HepG2 (cell line): Measurements from ENCODE around the gene SSTR5. TPM values are rescaled to one million over a fixed set of nuclear protein-coding genes. Genes with fewer than 3 reads are reported as not detected.

ENCODE experiments used
- AGO2 ChIP-seq: fragments of 200-400 bp; formaldehyde crosslinking; optimal IDR thresholded peaks from 2 replicates; pipeline ENCODE3; 2017; ENCODE audit warnings: mild to moderate bottlenecking, low read depth, low read length, moderate library complexity
- ATF1 ChIP-seq: IDR thresholded peaks from 2 replicates; pipeline ENCODE4 v1.6.1; 2016; ENCODE audit warnings: mild to moderate bottlenecking, control low read depth
- ELF3 ChIP-seq: IDR thresholded peaks from 2 replicates; pipeline ENCODE4 v1.6.1; 2016; ENCODE audit warnings: missing genetic modification reagents, missing compliant biosample characterization
- GLI4 ChIP-seq: sonication (generic); formaldehyde crosslinking; IDR thresholded peaks from 2 replicates; pipeline ENCODE4 v1.5.1; 2020; ENCODE audit warnings: missing genetic modification reagents, mild to moderate bottlenecking, moderate library complexity, borderline replicate concordance
- GPN1 ChIP-seq: sonication (generic); formaldehyde crosslinking; IDR thresholded peaks from 2 replicates; pipeline ENCODE4 v1.5.1; 2020; ENCODE audit warnings: missing genetic modification reagents, borderline replicate concordance
- KLF11 ChIP-seq: IDR thresholded peaks from 2 replicates; pipeline ENCODE4 v1.6.1; 2016; ENCODE audit warnings: missing compliant biosample characterization
- KLF16 ChIP-seq, 2 experiments: sonication (generic) in 1 of 2; formaldehyde crosslinking in 1 of 2; IDR thresholded peaks; 2 replicates each; pipeline versions ENCODE4 v1.6.1 to v1.8.0; 2016 to 2023; ENCODE audit warnings: missing genetic modification reagents in 2 of 2, missing compliant biosample characterization in 1 of 2
- MLLT10 ChIP-seq: sonication (generic); formaldehyde crosslinking; IDR thresholded peaks from 2 replicates; pipeline ENCODE4 v1.4.0; 2020; ENCODE audit warnings: missing genetic modification reagents
- NR2F1 ChIP-seq, 2 experiments: fragments of 450-650 bp in 1 of 2; formaldehyde crosslinking in 1 of 2; IDR thresholded peaks; 2 replicates each; pipeline versions ENCODE4 v1.5.0 to v1.6.1; 2016 to 2020; ENCODE audit warnings: mild to moderate bottlenecking in 1 of 2, missing compliant biosample characterization in 1 of 2, missing genetic modification reagents in 1 of 2, moderate library complexity in 1 of 2
- RERE ChIP-seq: IDR thresholded peaks from 2 replicates; pipeline ENCODE4 v1.6.1; 2016; ENCODE audit warnings: low read depth, missing genetic modification reagents, missing compliant biosample characterization
- SP1 ChIP-seq, 2 experiments: fragments of 450-650 bp in 1 of 2; sonication (generic) in 1 of 2; formaldehyde crosslinking in 1 of 2; IDR thresholded peaks; 2 replicates each; pipeline versions ENCODE4 v1.4.0 to v1.6.1; 2016 to 2020; ENCODE audit warnings: missing genetic modification reagents in 1 of 2
- ZNF430 ChIP-seq: sonication (generic); formaldehyde crosslinking; IDR thresholded peaks from 2 replicates; pipeline ENCODE4 v1.9.0; 2021; ENCODE audit warnings: mild to moderate bottlenecking, missing genetic modification reagents
- polyA plus RNA-seq, 8 experiments: library from polyadenylated mRNA; depleted of rRNA in 3 of 8; stranded (reverse) in 7 of 8; unstranded in 1 of 8; fragments of >200 nt; fragmentation: Illumina TruSeq in 4 of 8; extraction: Trizol in 4 of 8; gene quantifications; 2 replicates each; pipeline versions ENCODE4 v1.2.1 to v1.2.3, GENCODE V29; 2011 to 2016; ENCODE audit warnings: low read depth in 4 of 8, missing spikeins in 1 of 8, mixed read lengths in 1 of 8; ENCODE audit not compliant: insufficient read depth in 1 of 8
- total RNA-seq, 5 experiments: library from RNA; depleted of rRNA; stranded (reverse); fragments of >200 nt; fragmentation: Illumina TruSeq; extraction: Trizol; gene quantifications; 2 replicates each; pipeline ENCODE4 v1.2.3, GENCODE V29; 2016; ENCODE audit warnings: low read depth in 1 of 5
- TF ChIP-seq, protein P1 (sequence below): sonication (generic); formaldehyde crosslinking; IDR thresholded peaks from 2 replicates; pipeline ENCODE4 v1.4.0; 2020; ENCODE audit warnings: missing genetic modification reagents, borderline replicate concordance
- TF ChIP-seq, protein P2 (sequence below): sonication (generic); formaldehyde crosslinking; IDR thresholded peaks from 2 replicates; pipeline ENCODE4 v1.4.0; 2020; ENCODE audit warnings: missing genetic modification reagents
- TF ChIP-seq, protein P3 (sequence below): sonication (generic); formaldehyde crosslinking; IDR thresholded peaks from 2 replicates; pipeline ENCODE4 v1.4.0; 2020; ENCODE audit warnings: missing genetic modification reagents, mild to moderate bottlenecking, borderline replicate concordance
- TF ChIP-seq, protein P4 (sequence below): sonication (generic); formaldehyde crosslinking; IDR thresholded peaks from 2 replicates; pipeline ENCODE4 v1.4.0; 2020; ENCODE audit warnings: mild to moderate bottlenecking, missing genetic modification reagents

SSTR5 gene
- total and polyA plus RNA-seq, 2 of the 13 experiments (the other 11 are each of a cell fraction or from before 2014, with no cell fraction given), result 0.20 to 0.49 TPM

DNA sequence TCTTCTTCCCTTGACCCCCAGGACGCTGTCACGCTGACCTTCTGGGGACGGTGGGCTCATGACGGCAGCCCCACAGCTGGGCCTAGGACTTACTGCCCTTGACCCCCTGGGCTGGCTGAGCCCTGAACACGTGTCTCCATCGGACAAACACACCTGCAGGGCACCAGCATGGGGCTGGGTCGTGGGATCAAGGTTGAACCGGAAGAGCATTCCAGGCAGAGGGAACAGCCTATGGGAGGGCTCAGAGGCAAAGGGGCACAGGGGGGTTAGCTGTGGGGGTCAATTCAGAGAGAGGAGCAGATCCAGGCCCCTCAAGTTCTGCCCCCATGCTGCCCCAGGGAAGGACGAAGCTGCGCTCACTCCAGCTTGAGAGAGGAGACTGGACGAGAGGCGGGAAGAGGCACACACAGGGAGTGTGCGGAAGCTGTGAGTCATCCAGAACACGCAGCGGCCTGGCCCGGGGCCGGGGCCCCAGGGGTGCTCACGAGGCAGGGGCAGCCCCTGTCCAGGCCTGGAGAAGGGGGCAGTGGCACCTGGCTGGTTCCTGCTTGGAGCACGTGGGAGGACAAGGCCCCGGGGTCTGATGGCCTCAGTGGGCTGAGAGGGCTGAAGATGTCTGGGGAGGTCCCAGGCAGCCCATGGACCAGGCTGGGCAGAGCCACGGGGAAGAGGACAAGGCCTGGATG lies 9.9 kb downstream of the SSTR5 start (continued):
- TF ChIP-seq, protein P1, sequence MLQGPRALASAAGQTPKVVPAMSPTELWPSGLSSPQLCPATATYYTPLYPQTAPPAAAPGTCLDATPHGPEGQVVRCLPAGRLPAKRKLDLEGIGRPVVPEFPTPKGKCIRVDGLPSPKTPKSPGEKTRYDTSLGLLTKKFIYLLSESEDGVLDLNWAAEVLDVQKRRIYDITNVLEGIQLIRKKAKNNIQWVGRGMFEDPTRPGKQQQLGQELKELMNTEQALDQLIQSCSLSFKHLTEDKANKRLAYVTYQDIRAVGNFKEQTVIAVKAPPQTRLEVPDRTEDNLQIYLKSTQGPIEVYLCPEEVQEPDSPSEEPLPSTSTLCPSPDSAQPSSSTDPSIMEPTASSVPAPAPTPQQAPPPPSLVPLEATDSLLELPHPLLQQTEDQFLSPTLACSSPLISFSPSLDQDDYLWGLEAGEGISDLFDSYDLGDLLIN (CRISPR knock-in tag), result no peak; the same call in 1 of the 2 replicates
- TF ChIP-seq KLF16 (CRISPR knock-in tag; IDR thresholded peaks at IDR 0.05) (peak in 1 of 2 experiments; percentile 84; a peak in 2 of 4 replicates), ELF3 (CRISPR knock-in tag) (peak; percentile 87), GLI4 (CRISPR knock-in tag) (peak; percentile 82), KLF11 (CRISPR knock-in tag) (peak; percentile 85; the same call in 1 of the 2 replicates), GPN1 (no peak; the same call in 1 of the 2 replicates), RERE (CRISPR knock-in tag) (peak; percentile 50), ATF1 (no peak), NR2F1 (CRISPR knock-in tag; IDR thresholded peaks at IDR 0.05) (peak; percentile 97 to 98), AGO2 (no peak), SP1 (IDR thresholded peaks at IDR 0.05) (no peak), SP1 (CRISPR knock-in tag; IDR thresholded peaks at IDR 0.05) (peak; percentile 36; the same call in 1 of the 2 replicates), ZNF430 (CRISPR knock-in tag) (peak; percentile 99), MLLT10 (no peak)
- TF ChIP-seq, protein P2, sequence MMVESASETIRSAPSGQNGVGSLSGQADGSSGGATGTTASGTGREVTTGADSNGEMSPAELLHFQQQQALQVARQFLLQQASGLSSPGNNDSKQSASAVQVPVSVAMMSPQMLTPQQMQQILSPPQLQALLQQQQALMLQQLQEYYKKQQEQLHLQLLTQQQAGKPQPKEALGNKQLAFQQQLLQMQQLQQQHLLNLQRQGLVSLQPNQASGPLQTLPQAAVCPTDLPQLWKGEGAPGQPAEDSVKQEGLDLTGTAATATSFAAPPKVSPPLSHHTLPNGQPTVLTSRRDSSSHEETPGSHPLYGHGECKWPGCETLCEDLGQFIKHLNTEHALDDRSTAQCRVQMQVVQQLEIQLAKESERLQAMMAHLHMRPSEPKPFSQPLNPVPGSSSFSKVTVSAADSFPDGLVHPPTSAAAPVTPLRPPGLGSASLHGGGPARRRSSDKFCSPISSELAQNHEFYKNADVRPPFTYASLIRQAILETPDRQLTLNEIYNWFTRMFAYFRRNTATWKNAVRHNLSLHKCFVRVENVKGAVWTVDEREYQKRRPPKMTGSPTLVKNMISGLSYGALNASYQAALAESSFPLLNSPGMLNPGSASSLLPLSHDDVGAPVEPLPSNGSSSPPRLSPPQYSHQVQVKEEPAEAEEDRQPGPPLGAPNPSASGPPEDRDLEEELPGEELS (CRISPR knock-in tag), result peak; percentile 75
- TF ChIP-seq, protein P3, sequence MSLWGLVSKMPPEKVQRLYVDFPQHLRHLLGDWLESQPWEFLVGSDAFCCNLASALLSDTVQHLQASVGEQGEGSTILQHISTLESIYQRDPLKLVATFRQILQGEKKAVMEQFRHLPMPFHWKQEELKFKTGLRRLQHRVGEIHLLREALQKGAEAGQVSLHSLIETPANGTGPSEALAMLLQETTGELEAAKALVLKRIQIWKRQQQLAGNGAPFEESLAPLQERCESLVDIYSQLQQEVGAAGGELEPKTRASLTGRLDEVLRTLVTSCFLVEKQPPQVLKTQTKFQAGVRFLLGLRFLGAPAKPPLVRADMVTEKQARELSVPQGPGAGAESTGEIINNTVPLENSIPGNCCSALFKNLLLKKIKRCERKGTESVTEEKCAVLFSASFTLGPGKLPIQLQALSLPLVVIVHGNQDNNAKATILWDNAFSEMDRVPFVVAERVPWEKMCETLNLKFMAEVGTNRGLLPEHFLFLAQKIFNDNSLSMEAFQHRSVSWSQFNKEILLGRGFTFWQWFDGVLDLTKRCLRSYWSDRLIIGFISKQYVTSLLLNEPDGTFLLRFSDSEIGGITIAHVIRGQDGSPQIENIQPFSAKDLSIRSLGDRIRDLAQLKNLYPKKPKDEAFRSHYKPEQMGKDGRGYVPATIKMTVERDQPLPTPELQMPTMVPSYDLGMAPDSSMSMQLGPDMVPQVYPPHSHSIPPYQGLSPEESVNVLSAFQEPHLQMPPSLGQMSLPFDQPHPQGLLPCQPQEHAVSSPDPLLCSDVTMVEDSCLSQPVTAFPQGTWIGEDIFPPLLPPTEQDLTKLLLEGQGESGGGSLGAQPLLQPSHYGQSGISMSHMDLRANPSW (CRISPR knock-in tag), result no peak; the same call in 1 of the 2 replicates
- TF ChIP-seq, protein P4, sequence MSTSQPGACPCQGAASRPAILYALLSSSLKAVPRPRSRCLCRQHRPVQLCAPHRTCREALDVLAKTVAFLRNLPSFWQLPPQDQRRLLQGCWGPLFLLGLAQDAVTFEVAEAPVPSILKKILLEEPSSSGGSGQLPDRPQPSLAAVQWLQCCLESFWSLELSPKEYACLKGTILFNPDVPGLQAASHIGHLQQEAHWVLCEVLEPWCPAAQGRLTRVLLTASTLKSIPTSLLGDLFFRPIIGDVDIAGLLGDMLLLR (CRISPR knock-in tag), result peak; percentile 93
